ENCODE measurements around the gene PRSS37. TPM values are rescaled to one million over a fixed set of nuclear protein-coding genes. Genes with fewer than 3 reads are reported as not detected.

The PRSS37 gene
- total RNA-seq, 1 experiment from 2014 or later: not detected

- no peak overlapping the region for H3K56ac ChIP-seq (ENCODE audit: insufficient read length, low read depth, low read length)
- peaks cover 0 to 2% (median 0%) of the 10 kb centered on the region in 3 experiments; a peak in 1 of 7 replicates for H3K36me3 Mint-ChIP-seq (ENCODE audit: insufficient read depth in 1 of 3, low read depth in 3 of 3)
- whole genome bisulfite sequencing (ENCODE audit: extremely low coverage, insufficient read length, low lambda C conversion rate): no CpG with 5 or more reads among the region's 5 CpGs
- no peak overlapping the region for H3K14ac ChIP-seq (ENCODE audit: insufficient read depth, low read length)
- no peaks in the 10 kb centered on the region for H3K79me2 ChIP-seq (ENCODE audit: insufficient read depth, low read length)
- no peak overlapping the region for H3K4ac ChIP-seq (ENCODE audit: low read depth, low read length)
- H3K27me3 ChIP-seq (ENCODE audit: insufficient read depth, low read length): no peaks in the 10 kb centered on the region; the same call in 1 of the 2 replicates
- H3K18ac ChIP-seq (ENCODE audit: insufficient read length, low read depth, low read length): no peak overlapping the region
- TF ChIP-seq CTCF (conservative IDR thresholded peaks at IDR 0.05): no peak
- no peaks in the 10 kb centered on the region for H3K4me1 ChIP-seq (ENCODE audit: insufficient read depth, low read length)
- H2BK15ac ChIP-seq (ENCODE audit: low read depth, low read length): no peak overlapping the region; the same call in 1 of the 2 replicates
- no peaks in the 10 kb centered on the region for H3K23me2 ChIP-seq (ENCODE audit: insufficient read length, low read depth, low read length, poor library complexity, severe bottlenecking)
- H3K9ac ChIP-seq (ENCODE audit: extremely low read depth, insufficient read length, low read length): no peak overlapping the region
- H3K9me3 Mint-ChIP-seq: 0 out of 5 replicates have a peak, but pooled peaks cover 0 to 2% of the 10 kb centered on the region in 2 experiments
- H3T11ph ChIP-seq (ENCODE audit: low read length): no peak overlapping the region
- no peak overlapping the region for H3K4me3 Mint-ChIP-seq
- H3K23ac ChIP-seq (ENCODE audit: insufficient read length, low read depth, low read length): no peak overlapping the region
- no peak overlapping the region for H2AFZ ChIP-seq (ENCODE audit: low read length)
- no peak overlapping the region for H2BK120ac ChIP-seq (ENCODE audit: low read depth, low read length, poor library complexity, severe bottlenecking)
- DNase-seq: no peak
- H2BK20ac ChIP-seq (ENCODE audit: low read depth, low read length, poor library complexity, severe bottlenecking): no peak overlapping the region
- H4K20me1 ChIP-seq (ENCODE audit: control insufficient read depth, insufficient read depth, insufficient read length): no peaks in the 10 kb centered on the region
- H4K8ac ChIP-seq (replicated peaks; ENCODE audit: insufficient read length, low read depth, low read length): no peak overlapping the region
- no peak overlapping the region for H2AK5ac ChIP-seq (ENCODE audit: insufficient read length, low read length)
- H3K27me3 Mint-ChIP-seq (ENCODE audit: low read depth): peaks cover 2% of the 10 kb centered on the region; the same call in 1 of the 2 replicates
- no peaks in the 10 kb centered on the region for H3K79me1 ChIP-seq (ENCODE audit: insufficient read depth, low read depth, low read length, poor library complexity, severe bottlenecking)
- H3K4me1 Mint-ChIP-seq: peaks cover 7% of the 10 kb centered on the region in 2 experiments
- H2BK5ac ChIP-seq (ENCODE audit: insufficient read length, low read length): no peak overlapping the region
- no peaks in the 10 kb centered on the region for H3K9me3 ChIP-seq (ENCODE audit: control insufficient read depth, low read depth, low read length)
- no peak overlapping the region for H3K27ac ChIP-seq (ENCODE audit: insufficient read length, low read depth, low read length)
- H4K5ac ChIP-seq (ENCODE audit: insufficient read length, low read depth, low read length): no peak overlapping the region
- H3K27ac Mint-ChIP-seq: no peak overlapping the region
- H4K91ac ChIP-seq (ENCODE audit: insufficient read length, low read depth, low read length): no peak overlapping the region
- no peak overlapping the region for H2BK12ac ChIP-seq (ENCODE audit: insufficient read length, low read depth, low read length)
- H3K4me2 ChIP-seq (ENCODE audit: insufficient read depth, insufficient read length, low read length): no peak overlapping the region
Observed at GRCh38 chr7:141880960-141881359, 39.7 kb upstream of the PRSS37 start.

Measured in H9 (cell line).